Astrocyte of the cerebellum (primary cell): ENCODE results near the gene VSNL1.

Source experiments
- DNase-seq: peaks from one replicate; pipeline ENCODE4 v3.0.0-alpha.2; 2011; ENCODE audit warnings: low read depth
- H3K4me3 ChIP-seq: 2 replicates; pipeline ENCODE4 v1.5.1; 2011; ENCODE audit warnings: mild to moderate bottlenecking, low read depth, low read length, moderate library complexity
- CTCF ChIP-seq: IDR thresholded peaks from 2 replicates; pipeline ENCODE4 v1.5.1; 2012; ENCODE audit warnings: low read length, low read depth, moderate library complexity, mild to moderate bottlenecking; ENCODE audit errors: missing control alignments
- in situ Hi-C: cut with HindIII; loops from 2 replicates; pipeline ENCODE4 v1.10.0; 2017; ENCODE audit warnings: low sequenced_read_pairs

The VSNL1 gene

GRCh38 chr2:17649026-17649425 lies 108.5 kb downstream of the VSNL1 start:
- in situ Hi-C loops = no loop called here
- no peak overlapping the region for H3K4me3 ChIP-seq
- TF ChIP-seq CTCF = no peak
- no peak for DNase-seq

- no peak for DNase-seq
- no peak overlapping the region for H3K4me3 ChIP-seq
- in situ Hi-C loops = no loop called here
- no peak for TF ChIP-seq CTCF
Measured at GRCh38 chr2:17652681-17653394, 112.3 kb downstream of the VSNL1 start.

GRCh38 chr2:17657759-17658158 lies 117.3 kb downstream of the VSNL1 start:
- in situ Hi-C loops = no loop called here
- TF ChIP-seq CTCF = no peak
- no peak overlapping the region for H3K4me3 ChIP-seq
- DNase-seq = no peak

GRCh38 chr2:17658251-17658843 lies 117.9 kb downstream of the VSNL1 start:
- in situ Hi-C loops = no loop called here
- no peak for TF ChIP-seq CTCF
- no peak overlapping the region for H3K4me3 ChIP-seq
- DNase-seq = no peak

GRCh38 chr2:17660219-17660618 lies 119.7 kb downstream of the VSNL1 start:
- TF ChIP-seq CTCF = no peak
- no peak overlapping the region for H3K4me3 ChIP-seq
- DNase-seq = no peak
- in situ Hi-C loops = no loop called here

GRCh38 chr2:17661460-17661859 lies 121.0 kb downstream of the VSNL1 start:
- TF ChIP-seq CTCF = no peak
- H3K4me3 ChIP-seq = no peak overlapping the region
- in situ Hi-C loops = no loop called here
- no peak for DNase-seq
